Muscle of back (tissue), 11 donors: Measurements from ENCODE around the gene TUFM. TPM values are rescaled to one million over a fixed set of nuclear protein-coding genes. Genes with fewer than 3 reads are reported as not detected.
"Not testable (repeated sequence)": the region's sequence is repeated elsewhere in the genome, so short reads cannot be mapped to it uniquely, and the experiment has no call there.

Experiments
- DNase-seq, 3 donors: peaks; one replicate each; pipeline versions ENCODE4 v3.0.0 to v3.0.0-alpha.2; 2013
- polyA plus RNA-seq, 10 donors: library from polyadenylated mRNA; unstranded; fragments of 120-200 nt; gene quantifications; one replicate each; pipeline ENCODE4 v1.2.1, GENCODE V29; 2013; ENCODE audit not compliant: insufficient read length in 10 of 10

The TUFM gene
- polyA plus RNA-seq, 10 donors = 118 to 161 (median 148) TPM

DNA sequence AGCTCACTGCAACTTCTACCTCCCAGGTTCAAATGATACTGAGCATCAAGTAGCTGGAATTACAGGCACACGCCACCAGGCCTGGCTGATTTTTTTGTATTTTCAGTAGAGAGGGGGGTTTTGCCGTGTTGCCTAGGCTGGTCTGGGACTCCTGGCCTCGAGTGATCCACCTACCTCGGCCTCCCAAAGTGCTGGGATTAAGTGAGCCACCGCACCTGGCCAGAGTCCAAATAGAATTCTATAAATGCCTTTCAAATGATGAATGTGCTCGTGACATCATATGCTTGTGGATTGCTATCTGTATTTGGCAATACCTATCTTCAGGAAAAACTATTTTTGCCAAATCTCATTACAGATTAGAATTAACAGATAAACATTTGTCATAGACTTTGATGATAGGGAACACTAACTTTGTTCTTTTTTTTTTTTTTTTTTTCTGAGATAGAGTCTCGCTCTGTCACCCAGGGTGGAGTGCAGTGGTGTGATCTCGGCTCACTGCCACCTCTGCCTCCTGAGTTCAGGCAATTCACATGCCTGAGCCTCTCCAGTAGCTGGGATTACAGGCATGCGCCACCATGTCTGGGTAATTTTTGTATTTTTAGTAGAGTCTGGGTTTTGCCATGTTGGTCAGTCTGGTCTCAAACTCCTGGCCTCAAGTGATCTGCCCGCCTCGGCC is 38.6 kb downstream of the TUFM start:
- not testable (repeated sequence) for DNase-seq

DNA sequence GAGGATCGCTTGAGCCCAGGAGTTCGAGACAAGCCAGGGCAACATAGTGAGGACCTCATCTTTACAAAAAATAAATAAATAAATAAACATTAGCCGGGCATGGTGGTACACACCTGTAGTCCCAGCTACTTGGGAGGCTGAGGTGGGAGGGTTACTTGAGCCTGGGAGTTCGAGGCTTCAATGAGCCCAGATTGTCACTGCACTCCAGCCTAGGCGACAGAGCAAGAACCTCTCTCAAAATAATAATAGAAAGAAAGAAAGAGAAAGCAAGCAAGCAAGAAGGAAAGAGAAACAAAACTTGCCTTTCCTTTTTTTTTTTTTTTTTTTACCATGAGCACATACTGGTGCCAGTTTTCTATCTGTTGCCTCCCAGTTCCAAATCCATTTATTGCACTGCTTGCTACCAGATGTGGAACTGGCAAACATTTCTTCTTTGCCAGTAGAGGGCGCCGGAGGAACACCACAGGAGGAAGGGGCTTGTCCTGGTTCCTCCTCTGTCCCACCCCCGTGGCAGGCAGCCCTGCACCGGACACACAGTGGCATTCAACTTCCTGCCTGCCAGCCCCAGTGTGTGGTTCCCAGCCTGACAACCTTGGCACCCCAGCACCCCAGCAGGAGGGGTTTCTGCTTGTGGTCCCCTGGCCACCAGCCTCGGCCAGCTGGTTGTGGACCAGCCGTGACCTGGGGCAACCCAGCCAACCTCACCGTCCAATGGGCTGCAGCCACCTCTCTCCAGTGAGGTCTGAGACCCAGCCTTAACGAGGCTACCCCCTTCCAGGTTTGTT is 43.7 kb downstream of the TUFM start:
- DNase-seq = peak; percentile 59 to 88 (median 80)

Other genes with a start within 250 kb of the TUFM start
- 1 to 10 TPM in 1 of 10 donors, under 1 TPM in 9; 0.21 to 1.6 (median 0.46) TPM for gene SULT1A2, start 249.3 kb downstream of the TUFM start, polyA plus RNA-seq
- 10 to 100 TPM in 5 of 10 donors, 1 to 10 TPM in 5; 4.2 to 20.0 (median 10.6) TPM for gene SULT1A1, start 236.3 kb downstream of the TUFM start, polyA plus RNA-seq
- gene NPIPB8, start 208.3 kb downstream of the TUFM start, polyA plus RNA-seq = 1 to 10 TPM in 4 of 10 donors, under 1 TPM in 5, not detected in 1; 0.07 to 3.2 (median 0.71) TPM
- 100 to 1,000 TPM; 175 to 425 (median 322) TPM for gene EIF3C, start 134.9 kb downstream of the TUFM start, polyA plus RNA-seq
- gene NPIPB9, start 94.6 kb downstream of the TUFM start, polyA plus RNA-seq = 1 to 10 TPM in 7 of 10 donors, under 1 TPM in 3; 0.15 to 4.2 (median 1.1) TPM
- gene ATXN2L, start 23.3 kb downstream of the TUFM start, polyA plus RNA-seq = 10 to 100 TPM; 59.2 to 99.8 (median 77.9) TPM
- gene SH2B1, start 17.5 kb upstream of the TUFM start, polyA plus RNA-seq = 10 to 100 TPM; 30.5 to 53.1 (median 40.6) TPM
- 100 to 1,000 TPM; 114 to 770 (median 490) TPM for gene ATP2A1, start 32.1 kb upstream of the TUFM start, polyA plus RNA-seq
- 10 to 100 TPM in 9 of 10 donors, 1 to 10 TPM in 1; 9.3 to 16.6 (median 12.5) TPM for gene RABEP2, start 78.9 kb upstream of the TUFM start, polyA plus RNA-seq
- gene CD19, start 85.6 kb upstream of the TUFM start, polyA plus RNA-seq = under 1 TPM in 9 of 10 donors, not detected in 1; 0.16 to 0.38 (median 0.30) TPM
- gene NFATC2IP, start 104.6 kb upstream of the TUFM start, polyA plus RNA-seq = 10 to 100 TPM; 11.8 to 46.9 (median 20.3) TPM
- 10 to 100 TPM; 16.6 to 26.9 (median 22.8) TPM for gene SPNS1, start 128.4 kb upstream of the TUFM start, polyA plus RNA-seq
- gene LAT, start 138.7 kb upstream of the TUFM start, polyA plus RNA-seq = 10 to 100 TPM in 1 of 10 donors, 1 to 10 TPM in 9; 1.1 to 10.8 (median 2.6) TPM